PC-3 (cell line): ENCODE measurements around the gene NPEPPS. TPM values are rescaled to one million over a fixed set of nuclear protein-coding genes. Genes with fewer than 3 reads are reported as not detected.
"Not testable (repeated sequence)": the region's sequence is repeated elsewhere in the genome, so short reads cannot be mapped to it uniquely, and the experiment has no call there.

Experiments used
- ATAC-seq: fragments of 200-7000 bp; cut with Tn5 transposase; 2 replicates; pipeline ENCODE4 v1.9.1; 2020; ENCODE audit warnings: mild to moderate bottlenecking, moderate library complexity
- BruUV-seq: library from RNA; stranded (reverse); fragments of 400-500 nt; replicated peaks from 2 replicates; lab custom pipeline; 2021; lab: Mats Ljungman, UMichigan
- CTCF ChIA-PET: fragments of 300-600 bp; sonication (Branson Sonifier 250); formaldehyde crosslinking; loops from one replicate; lab custom pipeline; 2022; ENCODE audit warnings: antibody characterized with exemption; lab: Charles Lee
- POLR2A ChIA-PET: fragments of 300-600 bp; sonication (Branson Sonifier 250); formaldehyde crosslinking; loops from one replicate; lab custom pipeline; 2022; ENCODE audit warnings: antibody characterized with exemption; ENCODE audit not compliant: unreplicated experiment; lab: Charles Lee
- DNase-seq: peaks from one replicate; pipeline ENCODE4 v3.0.0-alpha.2; 2015
- H2AFZ ChIP-seq: fragments of 300-600 bp; sonication (generic); 2 replicates; pipeline ENCODE4 v1.6.0; 2016; ENCODE audit warnings: antibody characterized with exemption, low read length
- H3F3A ChIP-seq: fragments of 300-600 bp; sonication (generic); one replicate; pipeline ENCODE4 v1.6.0; 2017; ENCODE audit warnings: antibody characterized with exemption, low read length, control low read depth, mild to moderate bottlenecking; ENCODE audit not compliant: unreplicated experiment
- H3K27ac ChIP-seq: fragments of 300-600 bp; sonication (generic); 2 replicates; pipeline ENCODE4 v1.5.1; 2016; ENCODE audit warnings: mild to moderate bottlenecking, low read length
- H3K27me3 ChIP-seq: fragments of 300-600 bp; sonication (generic); 2 replicates; pipeline ENCODE4 v1.6.1; 2016; ENCODE audit warnings: low read length, mixed read lengths
- H3K36me3 ChIP-seq: fragments of 300-600 bp; sonication (generic); 2 replicates; pipeline ENCODE4 v1.6.1; 2016; ENCODE audit warnings: low read depth, mixed run types, low read length, mixed read lengths
- H3K4me1 ChIP-seq: fragments of 300-600 bp; sonication (generic); 2 replicates; pipeline ENCODE4 v1.5.1; 2016; ENCODE audit warnings: low read length; ENCODE audit not compliant: insufficient read depth
- H3K4me2 ChIP-seq: fragments of 300-600 bp; sonication (generic); 2 replicates; pipeline ENCODE4 v1.6.0; 2016; ENCODE audit warnings: low read length
- H3K4me3 ChIP-seq: fragments of 300-600 bp; sonication (generic); 2 replicates; pipeline ENCODE4 v1.5.1; 2016; ENCODE audit warnings: mild to moderate bottlenecking, low read length, mixed read lengths
- H3K79me2 ChIP-seq: fragments of 300-600 bp; sonication (generic); 2 replicates; pipeline ENCODE4 v1.6.1; 2017; ENCODE audit warnings: low read length, mixed read lengths
- H3K9ac ChIP-seq: fragments of 300-600 bp; sonication (generic); 2 replicates; pipeline ENCODE4 v1.6.0; 2016; ENCODE audit warnings: mild to moderate bottlenecking, low read length
- H3K9me2 ChIP-seq: fragments of 300-600 bp; sonication (generic); replicated peaks from 2 replicates; pipeline ENCODE4 v1.6.1; 2016; ENCODE audit warnings: mixed run types, low read length, mixed read lengths
- H3K9me3 ChIP-seq: fragments of 300-600 bp; sonication (generic); 2 replicates; pipeline ENCODE4 v1.6.1; 2016; ENCODE audit warnings: low read length, mixed read lengths
- H4K20me1 ChIP-seq: fragments of 300-600 bp; sonication (generic); 2 replicates; pipeline ENCODE4 v1.6.1; 2016; ENCODE audit warnings: low read length, mixed read lengths
- intact Hi-C: fragments of 100-400 bp; cut with micrococcal nuclease; formaldehyde crosslinking; loops from 2 replicates; pipeline ENCODE4 v1.9.0; 2023
- total RNA-seq: library from RNA; depleted of rRNA; stranded (reverse); fragments of >200 nt; gene quantifications from 2 replicates; pipeline ENCODE4 v1.2.3, GENCODE V29; 2014

Gene NPEPPS
- total RNA-seq, 1 experiment from 2014 or later, result 112 TPM

DNA sequence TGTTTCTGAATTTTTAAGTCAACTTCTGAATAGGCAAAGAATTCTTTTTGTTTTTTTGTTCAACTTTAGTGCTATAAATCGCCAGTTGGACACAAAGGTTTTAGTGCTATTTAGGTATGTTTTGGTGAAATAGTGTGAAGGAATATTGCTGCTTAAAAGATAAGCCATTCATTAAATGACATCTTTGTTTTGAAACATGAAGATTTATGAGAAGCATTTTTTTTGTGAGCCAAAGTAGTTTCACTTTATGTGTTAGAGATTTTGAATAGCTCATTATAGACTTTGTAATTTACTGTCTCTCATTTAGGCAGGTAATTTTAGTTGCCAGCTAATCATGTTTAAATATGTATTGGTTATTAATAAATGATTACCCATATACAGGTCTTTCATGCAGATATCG, 10.8 kb downstream of the NPEPPS start:
- peaks cover 76% of the 10 kb centered on the region for H3K79me2 ChIP-seq
- intact Hi-C loops, DNase-seq, H3K4me1 ChIP-seq, H3K36me3 ChIP-seq, H3K4me2 ChIP-seq, H4K20me1 ChIP-seq, BruUV-seq, ATAC-seq, CTCF ChIA-PET, H3K27ac ChIP-seq, H3K27me3 ChIP-seq, H3K9me3 ChIP-seq, H3F3A ChIP-seq, H3K4me3 ChIP-seq, H3K9ac ChIP-seq, POLR2A ChIA-PET, H2AFZ ChIP-seq, H3K9me2 ChIP-seq: not testable (repeated sequence)

GRCh38 chr17:47544327-47544726, 13.4 kb downstream of the NPEPPS start:
- H3K4me2 ChIP-seq, H3K27me3 ChIP-seq, H3K4me3 ChIP-seq, H3K36me3 ChIP-seq, H3K9me3 ChIP-seq, H3K9me2 ChIP-seq, DNase-seq, H2AFZ ChIP-seq, H3K4me1 ChIP-seq, intact Hi-C loops, ATAC-seq, CTCF ChIA-PET, H4K20me1 ChIP-seq, H3F3A ChIP-seq, BruUV-seq, H3K27ac ChIP-seq, H3K9ac ChIP-seq: not testable (repeated sequence)
- peaks cover 64% of the 10 kb centered on the region for H3K79me2 ChIP-seq
- POLR2A ChIA-PET, result interaction anchor here (0.6 kb wide), 1 partner anchor 9 kb away, joined by 7 read pairs; no protein-coding TSS in a partner anchor

GRCh38 chr17:47554733-47555132, 23.8 kb downstream of the NPEPPS start:
- H3K4me1 ChIP-seq, ATAC-seq, intact Hi-C loops, H3K36me3 ChIP-seq, H3F3A ChIP-seq, H3K9me3 ChIP-seq, H3K27ac ChIP-seq, H4K20me1 ChIP-seq, H3K4me3 ChIP-seq, CTCF ChIA-PET, POLR2A ChIA-PET, DNase-seq, H3K9ac ChIP-seq, BruUV-seq, H3K27me3 ChIP-seq, H3K9me2 ChIP-seq, H3K4me2 ChIP-seq, H2AFZ ChIP-seq: not testable (repeated sequence)
- peaks cover 51% of the 10 kb centered on the region for H3K79me2 ChIP-seq

DNA sequence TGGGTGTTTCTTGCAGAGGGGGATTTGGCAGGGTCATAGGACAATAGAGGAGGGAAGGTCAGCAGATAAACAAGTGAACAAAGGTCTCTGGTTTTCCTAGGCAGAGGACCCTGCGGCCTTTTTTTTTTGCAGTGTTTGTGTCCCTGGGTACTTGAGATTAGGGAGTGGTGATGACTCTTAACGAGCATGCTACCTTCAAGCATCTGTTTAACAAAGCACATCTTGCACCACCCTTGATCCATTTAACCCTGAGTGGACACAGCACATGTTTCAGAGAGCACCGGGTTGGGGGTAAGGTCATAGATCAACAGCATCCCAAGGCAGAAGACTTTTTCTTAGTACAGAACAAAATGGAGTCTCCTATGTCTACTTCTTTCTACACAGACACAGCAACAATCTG, 25.2 kb downstream of the NPEPPS start:
- CTCF ChIA-PET, H4K20me1 ChIP-seq, H3K4me3 ChIP-seq, H3K4me2 ChIP-seq, H3K27me3 ChIP-seq, intact Hi-C loops, H3K4me1 ChIP-seq, H3K36me3 ChIP-seq, H3K27ac ChIP-seq, POLR2A ChIA-PET, DNase-seq, H3F3A ChIP-seq, BruUV-seq, H3K9ac ChIP-seq, H3K9me3 ChIP-seq, H2AFZ ChIP-seq, ATAC-seq, H3K9me2 ChIP-seq: not testable (repeated sequence)
- H3K79me2 ChIP-seq, result peaks cover 58% of the 10 kb centered on the region

DNA sequence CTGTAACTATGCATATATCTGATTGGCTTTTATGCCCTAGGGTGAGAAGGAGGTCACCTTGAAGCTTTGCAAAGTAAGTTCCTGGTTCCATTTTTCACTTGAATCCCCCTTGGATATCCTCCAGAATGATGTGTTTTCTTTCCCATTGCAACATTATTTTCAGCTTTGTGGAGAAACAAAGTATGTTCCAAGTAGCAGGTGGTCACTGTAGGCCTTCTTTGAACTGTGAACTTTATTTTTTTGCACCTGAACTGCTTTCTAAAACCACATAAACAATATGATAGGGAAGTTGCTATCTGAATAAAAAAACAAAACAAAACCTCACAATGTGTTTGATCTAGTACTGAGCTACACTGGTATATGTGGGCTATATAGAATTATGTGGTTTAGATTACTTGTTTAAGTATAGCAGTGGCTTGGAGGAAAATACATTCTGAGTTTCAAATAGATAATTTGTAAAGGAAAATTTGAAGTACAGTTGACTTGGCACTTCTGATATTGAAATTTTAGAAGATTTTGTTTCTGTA, 29.7 kb downstream of the NPEPPS start:
- POLR2A ChIA-PET, H3K9me3 ChIP-seq, intact Hi-C loops, DNase-seq, H3F3A ChIP-seq, H2AFZ ChIP-seq, H3K9me2 ChIP-seq, CTCF ChIA-PET, H3K27ac ChIP-seq, H3K4me3 ChIP-seq, H3K36me3 ChIP-seq, H3K9ac ChIP-seq, H3K4me2 ChIP-seq, H4K20me1 ChIP-seq, ATAC-seq, H3K27me3 ChIP-seq, H3K4me1 ChIP-seq: not testable (repeated sequence)
- TSS peak; percentile 10 for BruUV-seq
- peaks cover 68% of the 10 kb centered on the region for H3K79me2 ChIP-seq

DNA sequence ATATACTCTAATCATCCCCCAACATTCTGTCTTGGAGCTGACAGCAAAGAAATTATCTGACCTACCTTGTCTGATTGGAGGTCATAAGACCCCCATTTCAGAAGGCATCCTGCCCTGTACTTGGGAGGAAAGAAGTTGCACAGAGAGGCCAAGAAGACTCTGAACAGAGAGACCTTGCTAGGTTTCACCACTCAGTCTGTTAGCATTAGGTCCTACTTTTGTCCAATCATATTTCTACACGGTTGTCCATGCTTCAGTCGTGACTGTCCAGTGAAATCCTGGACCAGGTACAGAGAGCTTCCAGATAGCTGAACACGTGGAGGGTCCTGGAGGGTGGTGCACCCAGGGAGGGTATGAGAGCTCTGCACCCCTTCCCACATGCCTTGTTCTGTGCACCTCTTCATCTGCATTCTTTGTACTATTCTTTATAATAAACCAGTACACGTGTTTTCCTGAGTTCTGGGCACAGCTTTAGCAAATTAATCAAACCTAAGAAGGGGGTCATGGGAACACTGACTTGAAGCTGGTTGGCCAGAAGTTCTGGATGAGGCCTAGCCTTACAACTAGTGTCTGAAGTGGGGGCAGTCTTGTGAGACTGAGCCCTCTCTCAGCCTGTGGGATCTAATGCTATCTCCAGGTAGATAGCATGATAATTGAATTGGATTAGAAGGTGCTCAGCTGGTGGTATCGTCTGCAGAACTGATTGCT, 30.9 kb downstream of the NPEPPS start:
- ATAC-seq, H3K27ac ChIP-seq, DNase-seq, POLR2A ChIA-PET, H3K27me3 ChIP-seq, H3K9ac ChIP-seq, H3K9me2 ChIP-seq, H2AFZ ChIP-seq, H3K9me3 ChIP-seq, intact Hi-C loops, H3K4me3 ChIP-seq, BruUV-seq, H3F3A ChIP-seq, H3K36me3 ChIP-seq, H4K20me1 ChIP-seq, CTCF ChIA-PET, H3K4me2 ChIP-seq: not testable (repeated sequence)
- H3K4me1 ChIP-seq, result peaks cover 11% of the 10 kb centered on the region
- H3K79me2 ChIP-seq, result peaks cover 77% of the 10 kb centered on the region
